WI38 (cell line): Measurements from ENCODE around the gene XDH.

ENCODE experiments used
- H3K4me3 ChIP-seq: 2 replicates; pipeline ENCODE4 v1.5.1; 2011; ENCODE audit warnings: low read depth, mild to moderate bottlenecking, control low read depth, low read length
- CTCF ChIP-seq: IDR thresholded peaks from 2 replicates; pipeline ENCODE4 v1.5.1; 2012; ENCODE audit warnings: low read depth, mild to moderate bottlenecking, control low read depth, low read length

Gene XDH

GRCh38 chr2:31354837-31355236, 59.7 kb downstream of the XDH start:
- TF ChIP-seq CTCF: no peak
- H3K4me3 ChIP-seq: no peak overlapping the region

GRCh38 chr2:31353179-31353578, 61.4 kb downstream of the XDH start:
- TF ChIP-seq CTCF: no peak
- H3K4me3 ChIP-seq: no peak overlapping the region

- no peak for TF ChIP-seq CTCF
- H3K4me3 ChIP-seq: no peak overlapping the region
These were observed 64.9 kb downstream of the XDH start for GRCh38 chr2:31349684-31350083.

DNA sequence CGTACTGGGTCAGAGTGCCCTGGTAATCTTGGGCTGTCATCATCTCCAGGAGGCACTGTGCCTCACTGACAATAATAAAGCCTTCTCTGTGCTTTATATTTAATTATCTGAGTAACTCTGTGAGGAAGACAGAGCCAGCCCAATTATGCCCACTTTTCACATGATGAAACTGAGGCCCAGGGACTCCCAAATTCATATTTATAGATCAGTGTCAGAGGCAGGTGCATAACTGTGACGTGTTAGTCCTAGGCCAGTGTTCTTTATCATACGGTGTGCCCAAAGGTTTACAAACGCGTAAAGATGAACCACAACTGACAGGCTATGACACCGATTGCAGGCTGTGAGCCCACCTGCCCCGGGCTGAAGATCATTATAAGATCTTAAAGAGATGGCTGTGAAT, 65.4 kb downstream of the XDH start:
- no peak for TF ChIP-seq CTCF

GRCh38 chr2:31348618-31349017, 65.9 kb downstream of the XDH start:
- TF ChIP-seq CTCF: no peak
- no peak overlapping the region for H3K4me3 ChIP-seq

More for the DNA sequence above, 65.4 kb downstream of the XDH start:
- H3K4me3 ChIP-seq: no peak overlapping the region

- H3K4me3 ChIP-seq: no peak overlapping the region
- TF ChIP-seq CTCF: no peak
These were observed 66.8 kb downstream of the XDH start for GRCh38 chr2:31347750-31348149.

DNA sequence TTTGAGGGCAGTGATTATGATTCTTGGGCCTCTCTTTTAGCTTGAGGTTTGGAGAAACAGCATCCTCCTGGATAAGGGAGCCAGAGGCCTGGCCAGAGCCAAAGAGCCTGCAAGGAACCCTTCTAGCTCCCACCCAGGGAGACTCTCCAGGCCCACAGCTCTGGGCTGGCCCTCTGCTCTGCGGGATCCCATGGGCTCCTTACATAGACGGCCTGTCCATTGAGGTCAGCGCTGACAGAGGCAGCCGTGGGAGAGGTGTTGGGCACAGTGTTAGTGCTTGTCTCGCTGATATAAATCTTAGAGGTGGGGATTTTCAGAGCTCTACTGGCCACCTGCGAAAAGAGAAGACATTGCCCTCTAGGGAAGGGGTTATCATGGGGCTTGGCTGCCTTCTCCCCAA, 67.2 kb downstream of the XDH start:
- no peak overlapping the region for H3K4me3 ChIP-seq
- TF ChIP-seq CTCF: no peak
